ENCODE data around the gene EML6. TPM values are rescaled to one million over a fixed set of nuclear protein-coding genes. Genes with fewer than 3 reads are reported as not detected.
"Not testable (repeated sequence)": the region's sequence is repeated elsewhere in the genome, so short reads cannot be mapped to it uniquely, and the experiment has no call there.

The EML6 gene
- total RNA-seq, 1 experiment from 2014 or later, result 5.2 TPM

GRCh38 chr2:54984476-54984875 lies 261.0 kb downstream of the EML6 start:
- no peaks in the 10 kb centered on the region for H3K4me1 ChIP-seq
- POLR2A ChIA-PET, result no interaction called here
- Mint-ChIP-seq H3K36me3 (ENCODE audit: insufficient read depth, unreplicated experiment) (peaks cover 38% of the 10 kb centered on the region), H3K4me1 (ENCODE audit: low read depth, unreplicated experiment) (peaks cover 8% of the 10 kb centered on the region), H3K27ac (ENCODE audit: unreplicated experiment) (no peak overlapping the region), H3K27me3 (ENCODE audit: insufficient read depth, unreplicated experiment) (no peaks in the 10 kb centered on the region), H3K4me3 (ENCODE audit: unreplicated experiment) (no peak overlapping the region), H3K9me3 (ENCODE audit: unreplicated experiment) (no peaks in the 10 kb centered on the region)
- no peak for DNase-seq
- CTCF ChIA-PET, result no interaction called here
- H3K36me3 ChIP-seq (ENCODE audit: control insufficient read depth, insufficient read depth, low read length), result no peaks in the 10 kb centered on the region
- H3K9me3 ChIP-seq, result no peaks in the 10 kb centered on the region
- no peak for TF ChIP-seq CTCF (IDR thresholded peaks at IDR 0.05; ENCODE audit: insufficient read depth in 1 of 2, low read depth in 1 of 2, low read length in 1 of 2, severe bottlenecking in 1 of 2, unreplicated experiment in 1 of 2)
- intact Hi-C loops (cut with micrococcal nuclease; ENCODE audit: unreplicated experiment), result no loop called here
- H3K4me3 ChIP-seq (ENCODE audit: low read depth, low read length), result no peak overlapping the region
- BruUV-seq (replicated peaks), result no TSS peak
- no peaks in the 10 kb centered on the region for H3K27me3 ChIP-seq (replicated peaks; ENCODE audit: control insufficient read depth, insufficient read depth, low read length)

GRCh38 chr2:54986264-54986663 lies 262.8 kb downstream of the EML6 start:
- Histone ChIP-seq H3K9me3 (no peaks in the 10 kb centered on the region), H3K27me3 (replicated peaks; ENCODE audit: control insufficient read depth, insufficient read depth, low read length) (no peaks in the 10 kb centered on the region), H3K4me1 (no peaks in the 10 kb centered on the region), H3K4me3 (ENCODE audit: low read depth, low read length) (no peak overlapping the region), H3K36me3 (ENCODE audit: control insufficient read depth, insufficient read depth, low read length) (no peaks in the 10 kb centered on the region)
- H3K9me3 Mint-ChIP-seq (ENCODE audit: unreplicated experiment), result no peaks in the 10 kb centered on the region
- H3K27me3 Mint-ChIP-seq (ENCODE audit: insufficient read depth, unreplicated experiment), result no peaks in the 10 kb centered on the region
- no peak for TF ChIP-seq CTCF (IDR thresholded peaks at IDR 0.05; ENCODE audit: insufficient read depth in 1 of 2, low read depth in 1 of 2, low read length in 1 of 2, severe bottlenecking in 1 of 2, unreplicated experiment in 1 of 2)
- no peak overlapping the region for H3K4me3 Mint-ChIP-seq (ENCODE audit: unreplicated experiment)
- H3K27ac Mint-ChIP-seq (ENCODE audit: unreplicated experiment), result no peak overlapping the region
- intact Hi-C loops (cut with micrococcal nuclease; ENCODE audit: unreplicated experiment), result no loop called here
- DNase-seq, result no peak
- no TSS peak for BruUV-seq (replicated peaks)
- ChIA-PET POLR2A (no interaction called here), CTCF (no interaction called here)
- H3K36me3 Mint-ChIP-seq (ENCODE audit: insufficient read depth, unreplicated experiment), result peaks cover 38% of the 10 kb centered on the region
- peaks cover 8% of the 10 kb centered on the region for H3K4me1 Mint-ChIP-seq (ENCODE audit: low read depth, unreplicated experiment)

GRCh38 chr2:54988612-54989011 lies 265.1 kb downstream of the EML6 start:
- CTCF ChIA-PET, result no interaction called here
- H3K4me1 ChIP-seq, result no peaks in the 10 kb centered on the region
- DNase-seq, result no peak
- no peak for TF ChIP-seq CTCF (IDR thresholded peaks at IDR 0.05; ENCODE audit: insufficient read depth in 1 of 2, low read depth in 1 of 2, low read length in 1 of 2, severe bottlenecking in 1 of 2, unreplicated experiment in 1 of 2)
- H3K27me3 Mint-ChIP-seq (ENCODE audit: insufficient read depth, unreplicated experiment), result no peaks in the 10 kb centered on the region
- no peaks in the 10 kb centered on the region for H3K9me3 ChIP-seq
- intact Hi-C loops (cut with micrococcal nuclease; ENCODE audit: unreplicated experiment), result no loop called here
- H3K4me3 ChIP-seq (ENCODE audit: low read depth, low read length), result no peak overlapping the region
- no TSS peak for BruUV-seq (replicated peaks)
- no peaks in the 10 kb centered on the region for H3K9me3 Mint-ChIP-seq (ENCODE audit: unreplicated experiment)
- H3K27ac Mint-ChIP-seq (ENCODE audit: unreplicated experiment), result no peak overlapping the region
- no peaks in the 10 kb centered on the region for H3K27me3 ChIP-seq (replicated peaks; ENCODE audit: control insufficient read depth, insufficient read depth, low read length)
- peaks cover 28% of the 10 kb centered on the region for H3K36me3 Mint-ChIP-seq (ENCODE audit: insufficient read depth, unreplicated experiment)
- no peak overlapping the region for H3K4me3 Mint-ChIP-seq (ENCODE audit: unreplicated experiment)
- POLR2A ChIA-PET, result no interaction called here
- peaks cover 11% of the 10 kb centered on the region for H3K4me1 Mint-ChIP-seq (ENCODE audit: low read depth, unreplicated experiment)
- H3K36me3 ChIP-seq (ENCODE audit: control insufficient read depth, insufficient read depth, low read length), result no peaks in the 10 kb centered on the region

- H3K27ac Mint-ChIP-seq (ENCODE audit: unreplicated experiment); H3K36me3 ChIP-seq (ENCODE audit: control insufficient read depth, insufficient read depth, low read length); POLR2A ChIA-PET; H3K9me3 Mint-ChIP-seq (ENCODE audit: unreplicated experiment); CTCF ChIA-PET; H3K4me1 ChIP-seq; H3K9me3 ChIP-seq; intact Hi-C loops (cut with micrococcal nuclease; ENCODE audit: unreplicated experiment); H3K27me3 ChIP-seq (replicated peaks; ENCODE audit: control insufficient read depth, insufficient read depth, low read length); H3K27me3 Mint-ChIP-seq (ENCODE audit: insufficient read depth, unreplicated experiment); H3K4me3 Mint-ChIP-seq (ENCODE audit: unreplicated experiment); H3K4me3 ChIP-seq (ENCODE audit: low read depth, low read length); BruUV-seq (replicated peaks); DNase-seq; H3K4me1 Mint-ChIP-seq (ENCODE audit: low read depth, unreplicated experiment): not testable (repeated sequence)
- H3K36me3 Mint-ChIP-seq (ENCODE audit: insufficient read depth, unreplicated experiment), result peaks cover 22% of the 10 kb centered on the region
These were observed 267.2 kb downstream of the EML6 start for GRCh38 chr2:54990694-54991093.

Data from Caco-2 (cell line).